Measurements from ENCODE around the gene PHKA2. TPM values are rescaled to one million over a fixed set of nuclear protein-coding genes. Genes with fewer than 3 reads are reported as not detected.

PHKA2 gene
- total and polyA plus RNA-seq, 10 donors = 13.7 to 46.0 (median 35.7) TPM

DNA sequence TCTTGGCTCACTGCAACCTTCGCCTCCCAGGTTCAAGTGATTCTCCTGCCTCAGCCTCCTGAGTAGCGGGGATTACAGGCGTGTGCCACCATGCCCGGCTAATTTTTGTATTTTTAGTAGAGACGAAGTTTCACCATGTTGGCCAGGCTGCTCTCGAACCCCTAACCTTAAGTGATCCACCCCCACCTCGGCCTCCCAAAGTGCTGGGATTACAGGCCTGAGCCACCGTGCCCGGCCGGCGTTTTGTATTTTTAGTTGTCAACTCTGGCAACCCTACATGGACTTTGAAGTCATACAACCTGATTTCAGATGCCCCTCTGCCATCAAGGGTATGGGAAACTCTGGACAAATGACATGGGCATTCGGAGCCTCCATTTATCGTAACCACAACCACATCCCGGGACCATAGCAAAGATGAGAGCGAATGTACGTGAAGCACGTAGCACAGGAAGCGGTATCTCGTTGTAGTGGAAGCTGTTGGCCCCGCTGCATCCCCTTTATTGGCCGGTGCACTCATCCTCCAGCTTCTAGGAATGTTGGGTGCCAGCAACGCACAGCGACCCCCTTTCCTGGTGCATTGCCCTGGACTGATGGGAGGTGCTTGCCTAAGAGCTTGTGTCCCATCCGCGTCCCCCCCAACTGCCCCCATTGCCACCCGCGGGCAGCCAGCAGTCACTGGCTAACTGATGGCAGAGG, 109.2 kb downstream of the PHKA2 start:
- Histone ChIP-seq H3K4me1 (no peaks in the 10 kb centered on the region), H3K36me3 (no peaks in the 10 kb centered on the region), H3K27ac (no peak overlapping the region), H3K27me3 (replicated peaks in 1 of 7) (peaks cover 0 to 10% (median 0%) of the 10 kb centered on the region in 7 donors), H3K9me3 (no peaks in the 10 kb centered on the region), H3K4me3 (no peak overlapping the region)
- no peak for TF ChIP-seq POLR2AphosphoS5 (IDR thresholded peaks at IDR 0.05)
- TF ChIP-seq, protein P1, sequence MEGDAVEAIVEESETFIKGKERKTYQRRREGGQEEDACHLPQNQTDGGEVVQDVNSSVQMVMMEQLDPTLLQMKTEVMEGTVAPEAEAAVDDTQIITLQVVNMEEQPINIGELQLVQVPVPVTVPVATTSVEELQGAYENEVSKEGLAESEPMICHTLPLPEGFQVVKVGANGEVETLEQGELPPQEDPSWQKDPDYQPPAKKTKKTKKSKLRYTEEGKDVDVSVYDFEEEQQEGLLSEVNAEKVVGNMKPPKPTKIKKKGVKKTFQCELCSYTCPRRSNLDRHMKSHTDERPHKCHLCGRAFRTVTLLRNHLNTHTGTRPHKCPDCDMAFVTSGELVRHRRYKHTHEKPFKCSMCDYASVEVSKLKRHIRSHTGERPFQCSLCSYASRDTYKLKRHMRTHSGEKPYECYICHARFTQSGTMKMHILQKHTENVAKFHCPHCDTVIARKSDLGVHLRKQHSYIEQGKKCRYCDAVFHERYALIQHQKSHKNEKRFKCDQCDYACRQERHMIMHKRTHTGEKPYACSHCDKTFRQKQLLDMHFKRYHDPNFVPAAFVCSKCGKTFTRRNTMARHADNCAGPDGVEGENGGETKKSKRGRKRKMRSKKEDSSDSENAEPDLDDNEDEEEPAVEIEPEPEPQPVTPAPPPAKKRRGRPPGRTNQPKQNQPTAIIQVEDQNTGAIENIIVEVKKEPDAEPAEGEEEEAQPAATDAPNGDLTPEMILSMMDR (IDR thresholded peaks at IDR 0.05 in 8 of 11, conservative IDR thresholded peaks at IDR 0.05 in 3 of 11) = no peak
- no peak for TF ChIP-seq POLR2A (IDR thresholded peaks at IDR 0.05)
- intact Hi-C loops (cut with DNase I; ENCODE audit: low total_unique reads) = no loop called here
- WGBS, 5 donors = 89 to 92% (median 91%) methylated on average over 22 to 27 of the region's 27 CpGs
- DNase-seq = peak; percentile 14

DNA sequence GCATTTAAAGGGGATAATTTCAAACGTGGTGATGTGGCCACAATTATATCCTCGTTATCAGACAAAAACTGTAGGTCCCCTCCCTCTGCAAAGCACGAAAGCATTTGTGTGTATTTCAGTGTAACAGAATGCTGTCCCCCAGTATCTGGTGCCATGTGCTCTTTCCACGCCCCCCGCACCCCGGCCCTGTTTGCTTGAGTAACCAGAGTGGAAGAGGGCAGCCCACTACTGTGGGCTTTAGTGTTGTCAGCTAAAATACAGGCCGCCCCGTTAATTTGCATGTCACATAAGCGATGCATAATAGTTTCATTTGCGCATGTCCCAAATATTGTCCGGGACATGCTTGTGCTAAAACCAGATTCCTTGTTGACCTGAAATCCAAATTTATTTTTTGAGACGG, 110.1 kb downstream of the PHKA2 start:
- peaks cover 0 to 10% (median 0%) of the 10 kb centered on the region in 7 donors for H3K27me3 ChIP-seq (replicated peaks in 1 of 7)
- H3K27ac ChIP-seq = no peak overlapping the region
- intact Hi-C loops (cut with DNase I; ENCODE audit: low total_unique reads) = no loop called here
- DNase-seq = peak; percentile 9
- H3K4me3 ChIP-seq = no peak overlapping the region
- no peaks in the 10 kb centered on the region for H3K36me3 ChIP-seq
- TF ChIP-seq POLR2AphosphoS5 (IDR thresholded peaks at IDR 0.05) = no peak
- TF ChIP-seq, protein P1 (IDR thresholded peaks at IDR 0.05 in 8 of 11, conservative IDR thresholded peaks at IDR 0.05 in 3 of 11) = no peak
- TF ChIP-seq POLR2A (IDR thresholded peaks at IDR 0.05) = no peak
- no peaks in the 10 kb centered on the region for H3K9me3 ChIP-seq
- WGBS, 5 donors = 89 to 93% (median 91%) methylated on average over 12 of the region's 12 CpGs
- H3K4me1 ChIP-seq = no peaks in the 10 kb centered on the region

- Histone ChIP-seq H3K36me3 (no peaks in the 10 kb centered on the region), H3K4me3 (no peak overlapping the region), H3K27me3 (replicated peaks in 1 of 7) (peaks cover 0 to 10% (median 0%) of the 10 kb centered on the region in 7 donors), H3K9me3 (no peaks in the 10 kb centered on the region), H3K27ac (no peak overlapping the region), H3K4me1 (no peaks in the 10 kb centered on the region)
- peak; percentile 68 for DNase-seq
- 75 to 90% (median 82%) methylated on average over 15 to 27 of the region's 27 CpGs for WGBS, 5 donors
- TF ChIP-seq POLR2A (IDR thresholded peaks at IDR 0.05) = no peak
- no peak for TF ChIP-seq POLR2AphosphoS5 (IDR thresholded peaks at IDR 0.05)
- TF ChIP-seq, protein P1 (IDR thresholded peaks at IDR 0.05 in 8 of 11, conservative IDR thresholded peaks at IDR 0.05 in 3 of 11) = no peak
- intact Hi-C loops (cut with DNase I; ENCODE audit: low total_unique reads) = no loop called here
Observed at GRCh38 chrX:18873189-18873791, 110.6 kb downstream of the PHKA2 start.

- 88 to 95% (median 95%) methylated on average over 2 to 8 of the region's 8 CpGs for WGBS, 5 donors
Observed at GRCh38 chrX:18872621-18873020, 111.3 kb downstream of the PHKA2 start.

More at GRCh38 chrX:18872621-18873020, 111.3 kb downstream of the PHKA2 start:
- Histone ChIP-seq H3K36me3 (no peaks in the 10 kb centered on the region), H3K4me3 (no peak overlapping the region), H3K4me1 (no peaks in the 10 kb centered on the region), H3K27ac (no peak overlapping the region), H3K27me3 (replicated peaks in 1 of 7) (peaks cover 0 to 10% (median 0%) of the 10 kb centered on the region in 7 donors), H3K9me3 (no peaks in the 10 kb centered on the region)
- peak; percentile 51 for DNase-seq
- intact Hi-C loops (cut with DNase I; ENCODE audit: low total_unique reads) = no loop called here
- TF ChIP-seq POLR2AphosphoS5 (IDR thresholded peaks at IDR 0.05) (no peak), POLR2A (IDR thresholded peaks at IDR 0.05) (no peak)
- TF ChIP-seq, protein P1 (IDR thresholded peaks at IDR 0.05 in 8 of 11, conservative IDR thresholded peaks at IDR 0.05 in 3 of 11) = no peak
